GM20431 (cell line): Measurements from ENCODE around the gene CSNK2A1.

Source experiments
- in situ Hi-C: fragments of 300-500 bp; cut with MseI, MboI; formaldehyde crosslinking; loops from one replicate; pipeline ENCODE4 v1.15.0; 2020; ENCODE audit warnings: low sequenced_read_pairs; ENCODE audit not compliant: unreplicated experiment

Gene CSNK2A1

GRCh38 chr20:568097-568652 lies 24.6 kb upstream of the CSNK2A1 start:
- in situ Hi-C loops: no loop called here

GRCh38 chr20:564192-564591 lies 20.6 kb upstream of the CSNK2A1 start:
- in situ Hi-C loops: no loop called here

DNA sequence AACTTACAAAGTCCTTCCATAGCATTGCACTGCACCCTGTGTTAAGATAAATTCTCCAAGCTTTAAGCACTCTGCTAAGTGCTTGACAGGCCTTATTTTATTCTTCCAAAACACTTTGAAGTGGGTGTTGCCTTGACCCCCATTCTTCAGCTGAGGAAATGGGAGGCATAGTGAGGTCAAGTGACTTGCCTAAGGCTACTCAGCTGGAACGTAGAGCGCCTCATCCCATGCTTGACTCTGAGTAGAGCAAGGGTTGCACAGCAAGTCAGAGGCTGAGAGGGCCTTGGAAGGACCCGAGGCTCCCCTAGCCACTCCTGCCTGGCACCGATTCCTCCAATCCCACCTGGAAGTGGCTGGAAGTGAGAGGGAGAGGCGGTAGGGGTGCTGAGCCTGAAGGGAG lies 19.6 kb upstream of the CSNK2A1 start:
- in situ Hi-C loops: no loop called here

DNA sequence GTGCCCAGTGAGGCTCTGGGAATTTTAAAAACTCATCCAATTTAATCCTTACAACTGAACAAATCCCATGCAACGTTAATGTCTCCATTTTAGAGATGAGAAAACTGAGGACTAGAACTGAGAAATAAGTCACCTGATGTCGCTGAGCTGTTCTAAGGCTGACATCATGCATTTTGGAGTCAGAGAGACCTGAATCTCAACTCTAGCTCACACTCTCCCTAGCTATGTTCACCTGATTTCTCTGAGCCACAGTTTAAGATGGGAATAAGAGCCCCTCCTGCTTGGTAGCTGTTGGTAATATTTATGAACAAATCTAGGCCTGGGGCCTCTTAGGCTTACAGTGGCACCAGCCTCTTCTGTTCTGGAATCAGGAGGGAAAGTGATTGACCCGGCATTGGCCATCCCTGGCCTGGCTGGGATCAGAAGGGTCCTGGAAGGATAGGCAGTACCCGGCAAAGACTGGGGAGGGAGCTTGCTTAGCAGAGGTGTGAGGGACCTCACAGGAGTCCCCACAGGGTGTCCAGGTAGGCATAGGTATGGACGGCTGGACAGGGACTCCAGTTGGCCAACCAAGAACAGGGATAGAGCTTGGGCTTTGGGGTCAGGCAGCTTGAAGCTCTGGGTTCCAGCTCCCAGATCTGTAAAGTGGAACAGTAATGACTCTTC lies 18.8 kb upstream of the CSNK2A1 start:
- in situ Hi-C loops: no loop called here

DNA sequence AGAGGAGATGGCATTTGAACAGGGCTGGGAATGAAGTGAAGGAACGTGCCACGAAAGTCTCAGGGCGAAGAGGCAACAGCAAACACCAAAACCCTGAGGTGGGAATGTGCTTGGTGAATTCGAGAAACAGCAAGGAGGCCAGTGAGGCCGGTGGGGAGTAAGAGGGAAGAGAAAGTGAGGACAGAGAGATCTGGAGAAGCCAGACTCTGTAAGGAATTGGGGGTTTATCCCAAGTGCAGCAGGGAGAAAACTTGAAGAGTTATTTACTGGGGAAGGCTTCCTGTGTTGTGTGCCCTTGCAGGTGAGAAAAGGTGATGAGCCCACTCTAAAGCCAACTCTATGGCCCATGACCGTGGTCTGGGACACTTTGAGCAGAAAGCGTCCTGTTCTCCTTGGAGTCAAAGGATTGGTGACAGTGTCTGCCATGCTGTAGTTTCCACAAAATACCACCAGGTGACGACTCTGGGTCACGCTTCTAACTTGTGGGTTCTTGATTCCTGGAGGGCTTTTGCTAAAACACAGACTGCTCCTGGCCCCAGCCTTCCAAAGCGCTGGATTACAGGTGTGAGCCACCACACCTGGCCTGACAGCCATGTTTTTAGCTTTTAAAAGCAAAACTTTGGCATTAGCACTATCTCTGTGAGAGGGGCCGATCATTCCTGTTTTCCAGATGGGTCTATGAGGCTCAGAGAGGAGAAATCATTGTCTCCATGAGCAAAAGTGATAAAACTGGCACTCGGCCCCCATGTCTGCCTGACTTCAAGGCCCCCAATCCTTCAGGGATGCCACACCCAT lies 18.0 kb upstream of the CSNK2A1 start:
- in situ Hi-C loops: no loop called here

- in situ Hi-C loops: no loop called here
Measured at GRCh38 chr20:560680-561079, 17.1 kb upstream of the CSNK2A1 start.

DNA sequence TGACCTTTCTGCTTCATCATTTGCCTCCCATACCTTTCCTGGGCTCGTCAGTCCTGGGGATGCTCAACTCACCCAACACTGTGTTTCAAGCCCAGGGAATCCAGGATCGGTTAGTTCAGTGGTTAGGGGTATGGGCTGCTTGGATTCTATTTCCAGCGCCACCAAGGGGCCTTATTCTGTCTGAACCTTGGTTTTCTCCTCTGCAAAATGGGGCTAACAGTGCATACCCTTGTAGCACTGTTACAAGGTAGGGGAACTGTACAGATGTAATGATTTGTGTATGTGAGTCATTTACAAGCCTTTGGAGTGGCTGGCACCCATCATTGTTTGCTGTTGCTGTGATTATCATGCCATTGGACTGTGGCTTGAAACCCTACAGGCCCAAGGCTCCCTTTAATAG lies 14.5 kb upstream of the CSNK2A1 start:
- in situ Hi-C loops: no loop called here

GRCh38 chr20:556984-557383 lies 13.4 kb upstream of the CSNK2A1 start:
- in situ Hi-C loops: no loop called here

DNA sequence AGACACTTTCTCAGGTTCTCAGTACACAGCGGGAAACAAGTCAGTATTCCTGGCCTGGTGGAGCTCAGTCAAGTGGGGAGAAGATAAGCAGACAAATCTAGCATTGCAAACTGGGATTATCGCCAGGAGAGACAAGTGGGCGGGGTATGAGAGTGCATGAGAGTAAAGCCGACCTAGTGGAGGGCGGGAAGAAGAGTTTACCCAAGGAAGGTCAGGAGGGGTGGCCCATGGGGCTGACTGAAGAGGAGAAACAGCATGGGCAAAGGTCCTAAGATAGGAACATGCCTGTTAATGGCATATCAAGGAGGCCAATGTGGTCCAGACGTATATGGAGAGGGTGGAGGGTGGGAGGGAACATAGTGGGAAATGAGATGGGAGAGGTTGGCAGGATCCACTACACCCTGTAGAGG lies 12.4 kb upstream of the CSNK2A1 start:
- in situ Hi-C loops: no loop called here

DNA sequence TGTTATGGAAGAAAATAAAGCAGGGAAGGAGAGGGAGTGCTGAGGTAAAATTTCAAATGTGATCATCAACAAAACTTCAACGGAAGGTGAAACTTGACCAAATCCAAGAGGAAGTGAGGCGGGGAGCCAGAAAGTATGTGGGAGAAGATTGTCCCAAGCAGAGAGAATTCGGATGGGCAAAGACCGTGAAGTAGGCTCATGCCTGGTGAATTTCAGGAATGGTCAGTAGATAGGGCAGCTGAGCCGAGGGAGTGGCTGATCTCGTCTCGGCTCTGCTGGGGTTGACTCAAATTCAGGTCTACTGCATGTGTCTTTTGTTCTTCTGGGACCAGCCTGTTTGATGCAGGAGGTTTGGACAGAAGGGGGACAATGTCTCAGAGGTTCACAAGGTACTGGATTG lies 7.0 kb upstream of the CSNK2A1 start:
- in situ Hi-C loops: no loop called here

- in situ Hi-C loops: no loop called here
Measured at GRCh38 chr20:549722-550496, 6.3 kb upstream of the CSNK2A1 start.

GRCh38 chr20:548906-549305 lies 5.3 kb upstream of the CSNK2A1 start:
- in situ Hi-C loops: no loop called here

- in situ Hi-C loops: no loop called here
Measured at GRCh38 chr20:547394-547793, 3.8 kb upstream of the CSNK2A1 start.

- in situ Hi-C loops: no loop called here
Measured at GRCh38 chr20:546353-546752, 2.8 kb upstream of the CSNK2A1 start.

DNA sequence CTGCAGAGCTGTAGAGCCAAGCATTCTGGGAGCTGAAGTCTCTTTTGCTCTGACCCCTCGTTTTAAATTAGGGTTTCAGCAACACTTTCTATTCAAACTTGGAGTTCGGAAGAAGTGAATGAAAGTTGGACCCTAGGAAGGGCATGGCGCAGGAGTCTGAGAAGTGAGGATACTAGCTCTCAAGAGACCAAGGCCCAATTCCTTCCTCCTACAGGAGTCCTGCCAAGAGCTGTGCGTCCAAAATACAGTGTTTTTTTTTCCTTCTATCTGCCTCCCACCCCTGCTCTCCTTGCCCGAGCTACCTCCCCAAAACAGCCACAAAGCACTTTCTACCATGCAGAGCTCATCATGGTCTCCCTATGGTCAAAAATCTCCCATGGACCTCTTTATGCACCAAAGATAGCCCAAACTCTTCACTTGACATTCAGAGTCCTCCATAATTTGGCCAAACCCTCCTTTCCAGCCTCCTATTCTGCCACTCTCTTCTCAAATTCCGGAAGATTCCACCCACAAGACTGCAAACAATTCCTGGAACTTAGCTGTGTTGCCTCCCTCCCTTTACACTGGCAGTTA lies 649 bp upstream of the CSNK2A1 start:
- in situ Hi-C loops: no loop called here

DNA sequence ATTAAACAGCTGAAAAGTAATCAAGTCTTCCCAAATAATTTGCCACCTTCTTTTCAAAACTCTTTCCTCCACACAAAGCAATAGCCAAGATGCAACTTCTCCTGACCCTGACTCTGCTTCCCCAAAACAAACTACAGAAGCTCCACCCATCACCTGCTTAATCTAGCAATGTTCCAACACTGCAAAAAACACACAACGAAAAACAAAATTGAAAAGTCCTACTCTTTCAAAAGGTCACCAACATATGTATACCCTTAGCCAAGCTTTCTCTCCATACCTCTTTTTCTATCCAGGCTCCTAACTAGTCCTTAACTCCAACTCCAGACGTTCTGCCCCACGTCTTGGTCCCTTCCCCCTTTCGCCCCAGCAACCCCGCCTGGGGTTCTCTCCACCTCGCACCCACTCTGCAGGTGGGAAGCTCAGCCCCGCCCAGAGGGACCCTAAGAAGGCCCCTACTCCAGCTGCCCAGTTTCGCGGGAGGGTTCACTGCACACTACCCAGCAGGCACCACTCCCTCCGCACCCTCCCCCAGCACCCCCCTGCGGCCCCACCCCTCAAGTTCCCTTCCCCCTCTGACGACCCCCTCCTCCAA lies 717 bp downstream of the CSNK2A1 start:
- in situ Hi-C loops: no loop called here

DNA sequence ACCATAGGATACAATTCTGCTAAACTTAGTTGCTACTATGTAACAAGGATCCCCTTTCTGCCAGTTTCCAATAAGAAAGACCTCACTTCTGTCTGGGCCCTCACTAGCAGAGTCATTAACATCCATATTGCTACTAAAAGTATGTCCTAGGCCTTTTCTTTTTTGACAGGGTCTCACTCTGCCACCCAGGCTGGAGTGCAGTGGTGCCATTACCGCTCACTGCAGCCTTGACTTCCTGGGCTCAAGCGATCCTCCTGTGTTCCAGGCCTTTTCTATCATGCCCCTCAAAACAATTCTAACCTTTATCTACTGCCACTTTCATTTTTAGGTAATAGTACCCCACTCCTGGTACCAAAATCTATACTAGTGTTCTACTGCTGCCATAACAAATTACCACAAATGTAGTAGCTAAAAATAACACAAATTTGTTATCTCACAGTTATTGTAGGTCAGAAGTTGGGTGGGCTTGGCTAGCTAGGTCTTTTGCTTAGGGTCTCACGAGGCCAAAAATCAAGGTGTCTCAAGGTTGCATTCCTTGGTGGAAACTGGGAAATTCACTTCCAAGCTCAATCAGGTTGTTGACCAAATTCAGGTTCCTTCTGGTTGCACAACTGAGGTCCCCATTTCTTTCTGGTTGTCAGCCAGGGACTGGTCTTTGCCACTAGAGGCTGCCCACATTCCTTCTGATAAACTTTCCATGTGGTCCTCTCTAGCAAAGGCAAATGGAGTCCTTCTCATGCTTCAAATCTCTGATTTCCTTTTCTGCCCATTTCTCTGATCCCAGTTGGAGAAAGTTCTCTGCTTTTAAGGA lies 3.0 kb downstream of the CSNK2A1 start:
- in situ Hi-C loops: no loop called here

DNA sequence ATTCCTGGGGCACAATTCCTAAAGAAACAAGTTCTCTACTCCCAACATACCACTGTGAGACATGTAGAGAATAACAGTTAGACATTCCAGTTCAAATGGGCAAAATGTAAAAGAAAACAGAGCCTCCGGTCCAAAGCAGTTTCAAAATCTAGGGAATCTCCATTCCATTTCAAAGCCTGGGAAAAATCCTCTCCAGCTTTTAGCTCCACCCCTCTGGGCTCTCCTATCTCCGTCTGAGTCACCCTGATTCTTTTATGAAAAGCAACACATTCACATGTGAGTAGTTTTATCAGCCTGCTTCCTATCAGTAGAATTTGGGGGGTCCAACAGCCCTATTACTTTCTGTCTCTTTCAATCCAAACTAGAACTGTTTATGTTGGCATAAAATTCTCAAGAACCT lies 3.7 kb downstream of the CSNK2A1 start:
- in situ Hi-C loops: no loop called here

DNA sequence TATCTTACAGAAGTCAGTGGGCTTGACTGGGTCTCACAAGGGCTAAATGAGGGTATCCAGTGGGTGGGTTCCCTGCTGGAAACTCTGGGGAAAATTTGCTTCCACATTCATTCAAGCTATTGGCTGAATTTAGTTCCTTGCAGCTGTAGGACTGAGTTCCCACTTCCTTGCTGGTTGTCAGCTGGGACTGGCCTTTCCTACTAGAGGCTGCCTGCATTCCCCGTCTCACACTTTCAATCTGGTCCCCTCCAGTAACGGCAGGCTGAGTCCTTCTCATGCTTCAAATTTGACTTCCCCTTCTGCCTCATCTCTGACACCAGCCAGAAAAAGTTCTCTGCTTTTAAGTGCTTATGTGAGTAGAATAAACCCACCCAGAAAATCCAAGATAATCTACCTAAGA lies 4.4 kb downstream of the CSNK2A1 start:
- in situ Hi-C loops: no loop called here
